Activated CD8-positive, alpha-beta memory T cell treated with anti-CD3 and anti-CD28 coated beads for 1 hour (primary cell): ENCODE results near the gene TSGA10IP.

Experiments used
- DNase-seq, 2 donors: peaks; one replicate each; pipeline ENCODE4 v3.0.0-alpha.2; 2020; ENCODE audit warnings: low read depth in 1 of 2; ENCODE audit errors: extremely low read depth in 1 of 2

TSGA10IP gene

GRCh38 chr11:65973439-65974110 is 28.3 kb downstream of the TSGA10IP start:
- no peak for DNase-seq

DNA sequence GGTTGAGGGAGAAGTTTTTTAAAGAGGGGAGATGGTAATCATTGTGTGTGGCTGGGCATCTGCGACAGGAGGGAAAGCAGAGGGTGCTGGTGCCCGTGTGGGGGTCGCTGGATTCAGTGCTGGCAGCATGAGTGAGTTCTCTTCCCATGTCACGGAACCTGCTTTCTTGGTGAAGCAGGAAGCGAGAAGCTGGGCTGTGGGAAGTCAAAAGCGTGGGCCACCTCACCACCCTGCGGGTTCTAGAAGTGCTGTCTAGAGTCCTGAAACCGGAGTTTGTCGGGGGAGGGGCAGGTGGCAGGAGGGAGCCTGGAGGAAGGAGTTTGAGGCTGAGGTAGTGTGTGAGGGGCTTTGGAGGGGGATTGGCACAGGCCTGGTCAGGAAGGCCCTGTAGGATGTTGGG is 30.5 kb downstream of the TSGA10IP start:
- no peak for DNase-seq

GRCh38 chr11:65976216-65977176 is 31.2 kb downstream of the TSGA10IP start:
- DNase-seq, result no peak

- no peak for DNase-seq
Measured at GRCh38 chr11:65977621-65978390, 32.5 kb downstream of the TSGA10IP start.

- DNase-seq, result no peak
Measured at GRCh38 chr11:65978391-65979238, 33.3 kb downstream of the TSGA10IP start.

DNA sequence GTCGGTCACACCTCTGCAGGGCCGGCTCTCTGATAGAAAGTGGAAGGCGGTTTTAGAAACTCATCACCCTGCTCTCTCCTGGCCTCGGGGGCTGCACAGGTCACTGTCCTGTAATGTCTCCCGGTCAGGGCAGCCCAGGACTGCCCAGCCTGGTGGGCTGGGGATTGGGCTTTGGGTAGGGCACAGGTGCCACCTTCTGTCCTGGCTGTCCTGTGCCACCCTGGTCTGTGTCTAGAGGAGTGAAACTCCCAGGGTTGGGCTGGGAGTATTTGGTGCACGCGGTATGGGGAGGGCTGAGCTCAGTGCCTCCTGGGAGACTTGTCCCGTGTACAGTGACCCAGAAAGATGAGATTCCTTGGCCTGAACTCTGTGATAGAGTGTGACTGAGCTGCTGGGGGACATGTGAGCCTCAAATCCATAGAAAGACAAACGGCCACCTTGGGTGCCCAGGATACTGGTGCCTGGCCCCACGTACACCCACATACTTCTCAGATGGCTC is 34.0 kb downstream of the TSGA10IP start:
- DNase-seq, result no peak

DNA sequence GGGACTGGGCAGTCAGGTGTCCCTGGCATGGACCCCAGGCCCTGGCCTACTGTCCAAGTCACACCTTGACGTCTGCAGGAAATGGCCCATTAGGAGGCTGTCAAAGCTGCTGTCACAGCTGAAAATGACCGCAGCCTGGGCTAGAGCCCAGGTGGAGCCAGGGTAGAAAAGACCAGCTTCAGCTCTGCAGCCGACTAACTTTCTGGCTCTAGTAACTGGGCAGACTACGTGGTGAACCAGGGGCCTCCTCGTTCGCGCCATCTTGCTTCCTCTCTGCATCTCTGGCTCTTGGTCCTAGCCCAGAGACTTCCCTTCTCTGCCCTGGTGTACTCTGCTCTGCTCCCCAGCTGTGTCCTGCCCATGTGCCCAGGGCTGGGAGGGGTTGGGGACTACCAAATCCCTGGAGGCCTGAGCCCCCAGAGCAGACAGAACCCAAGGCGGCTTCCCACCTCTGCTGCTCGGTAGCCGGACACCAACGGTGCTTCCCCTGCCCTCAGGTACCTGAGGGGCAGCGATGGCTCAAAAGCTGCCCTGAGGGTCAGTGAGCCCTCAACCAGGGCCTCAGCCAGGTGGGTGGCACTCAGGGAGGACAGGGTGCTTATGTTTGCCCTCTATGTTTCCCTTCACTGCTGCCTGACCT is 35.9 kb downstream of the TSGA10IP start:
- DNase-seq, result no peak

GRCh38 chr11:65981972-65982823 is 36.9 kb downstream of the TSGA10IP start:
- no peak for DNase-seq

GRCh38 chr11:65982824-65983588 is 37.7 kb downstream of the TSGA10IP start:
- DNase-seq, result no peak

DNA sequence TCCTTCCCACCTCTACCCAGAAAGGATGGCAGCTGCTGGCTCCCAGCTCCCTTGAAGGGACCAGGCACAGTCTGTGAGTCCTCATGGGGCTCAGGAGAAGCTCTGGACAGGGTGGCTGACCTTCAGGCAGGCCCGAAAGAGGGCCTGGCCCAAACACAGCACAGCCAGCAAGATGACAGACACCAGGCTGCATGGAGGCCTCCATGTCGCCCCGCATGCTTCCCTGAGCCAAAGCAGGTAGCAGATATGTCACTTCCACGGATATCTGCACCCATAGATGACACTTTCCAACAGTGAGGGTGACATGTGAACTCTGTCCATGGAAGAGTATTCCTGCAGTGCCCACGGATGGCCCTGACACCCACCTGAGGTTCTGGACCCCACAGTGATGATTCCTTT is 38.3 kb downstream of the TSGA10IP start:
- DNase-seq, result no peak

DNA sequence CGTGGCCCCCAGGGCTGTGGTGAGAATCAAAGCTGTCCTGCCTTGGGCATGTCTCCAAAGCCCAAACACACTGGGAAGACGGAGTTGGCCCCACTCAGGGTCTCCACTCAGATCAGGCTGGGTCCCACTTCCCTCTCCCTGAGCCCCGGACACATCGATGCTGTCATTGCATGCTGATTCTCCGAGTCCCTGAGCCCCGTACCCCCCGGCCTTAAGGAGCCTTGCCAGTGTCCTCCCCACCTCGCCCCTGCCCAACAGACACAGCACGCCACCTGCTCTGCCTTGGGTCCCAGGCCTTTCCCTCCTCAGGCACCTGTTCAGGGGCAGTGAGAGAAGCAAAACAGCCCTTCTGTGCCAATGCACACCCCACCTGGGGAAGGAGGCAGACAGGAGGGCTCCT is 42.1 kb downstream of the TSGA10IP start:
- no peak for DNase-seq

- peak; percentile 71 to 81 for DNase-seq
Measured at GRCh38 chr11:65988791-65989592, 43.7 kb downstream of the TSGA10IP start.

DNA sequence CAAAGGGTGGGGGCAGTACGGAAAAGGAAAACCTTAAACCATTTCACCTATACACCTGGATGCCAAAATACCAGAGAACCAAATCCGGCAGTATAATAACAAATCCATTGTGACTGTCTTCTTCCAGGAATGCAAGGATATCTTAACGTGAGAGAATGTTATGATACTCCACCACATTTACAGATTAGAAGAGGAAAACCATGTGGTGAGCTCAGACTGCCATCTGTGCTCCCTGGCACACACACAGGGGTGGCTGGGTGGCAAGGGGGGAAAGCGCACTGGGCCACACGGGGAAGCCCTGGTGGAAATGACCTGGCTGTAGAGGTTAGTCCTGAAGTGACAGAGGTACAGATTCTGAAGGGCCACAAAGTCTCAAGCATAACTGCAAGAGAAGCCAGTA is 46.8 kb downstream of the TSGA10IP start:
- no peak for DNase-seq

DNA sequence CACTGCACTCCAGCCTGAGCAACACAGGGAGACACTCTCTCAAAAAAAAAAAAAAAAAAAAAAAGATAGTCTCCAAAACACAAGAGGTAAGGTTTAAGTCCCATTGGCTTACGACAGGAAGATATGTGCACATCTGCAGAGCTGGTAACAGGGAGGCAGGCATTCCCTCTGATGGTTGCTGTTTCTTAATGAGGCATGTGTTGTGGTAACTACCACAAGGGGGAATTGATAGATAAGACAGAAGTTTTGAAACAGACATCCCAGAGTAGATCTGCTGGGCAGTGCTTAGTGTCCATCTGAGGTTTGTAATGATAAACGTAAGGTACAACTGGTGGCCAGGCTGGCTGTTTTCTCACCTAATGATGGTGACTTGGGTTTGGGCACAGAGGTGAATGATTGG is 52.0 kb downstream of the TSGA10IP start:
- DNase-seq, result no peak

GRCh38 chr11:66001942-66002647 is 56.8 kb downstream of the TSGA10IP start, which contains the start of the genes BANF1 and EIF1AD:
BANF1 (plus strand) TSS chr11:66002503; CDS start chr11:66003251, 748 bp downstream.
EIF1AD (minus strand) TSS chr11:66002157; CDS start chr11:66000389, 1,768 bp downstream.
- DNase-seq, result peak; percentile 79 to 84

DNA sequence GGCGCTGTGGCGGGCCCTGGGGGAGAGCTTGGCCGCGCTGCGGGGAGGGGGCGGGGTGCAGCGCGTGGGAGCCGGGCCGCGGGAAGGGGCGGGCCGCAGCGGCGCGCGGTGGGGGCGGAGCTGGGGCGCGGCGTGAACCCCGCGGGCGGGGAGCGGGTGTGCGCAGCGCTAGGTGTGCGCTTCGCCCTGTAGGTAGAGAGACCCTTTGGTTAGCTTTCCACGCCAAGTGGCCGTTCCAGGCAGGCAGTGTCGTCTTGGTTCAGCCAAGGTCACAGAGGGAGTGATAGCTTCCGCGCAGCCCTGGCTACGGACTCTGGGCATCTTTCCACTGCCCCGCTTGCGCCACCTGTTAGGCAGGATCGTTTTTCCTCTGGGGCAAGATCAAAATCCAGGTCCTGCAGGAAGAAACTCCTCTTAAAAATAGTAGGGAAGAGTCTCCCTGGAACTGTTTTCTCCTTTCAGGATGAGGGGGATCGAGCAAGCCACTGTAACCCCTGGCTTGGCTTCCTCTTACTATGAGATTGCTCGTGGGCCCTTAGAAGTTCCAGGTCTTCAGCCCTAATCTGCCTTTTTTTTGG is 57.5 kb downstream of the TSGA10IP start:
- no peak for DNase-seq
